ENCODE measurements around the gene NBEAL1.
A peak's percentile ranks its signal among the peaks of the same experiment; 100 is the strongest.
"Not testable (repeated sequence)": the region's sequence is repeated elsewhere in the genome, so short reads cannot be mapped to it uniquely, and the experiment has no call there.

NBEAL1 gene

DNA sequence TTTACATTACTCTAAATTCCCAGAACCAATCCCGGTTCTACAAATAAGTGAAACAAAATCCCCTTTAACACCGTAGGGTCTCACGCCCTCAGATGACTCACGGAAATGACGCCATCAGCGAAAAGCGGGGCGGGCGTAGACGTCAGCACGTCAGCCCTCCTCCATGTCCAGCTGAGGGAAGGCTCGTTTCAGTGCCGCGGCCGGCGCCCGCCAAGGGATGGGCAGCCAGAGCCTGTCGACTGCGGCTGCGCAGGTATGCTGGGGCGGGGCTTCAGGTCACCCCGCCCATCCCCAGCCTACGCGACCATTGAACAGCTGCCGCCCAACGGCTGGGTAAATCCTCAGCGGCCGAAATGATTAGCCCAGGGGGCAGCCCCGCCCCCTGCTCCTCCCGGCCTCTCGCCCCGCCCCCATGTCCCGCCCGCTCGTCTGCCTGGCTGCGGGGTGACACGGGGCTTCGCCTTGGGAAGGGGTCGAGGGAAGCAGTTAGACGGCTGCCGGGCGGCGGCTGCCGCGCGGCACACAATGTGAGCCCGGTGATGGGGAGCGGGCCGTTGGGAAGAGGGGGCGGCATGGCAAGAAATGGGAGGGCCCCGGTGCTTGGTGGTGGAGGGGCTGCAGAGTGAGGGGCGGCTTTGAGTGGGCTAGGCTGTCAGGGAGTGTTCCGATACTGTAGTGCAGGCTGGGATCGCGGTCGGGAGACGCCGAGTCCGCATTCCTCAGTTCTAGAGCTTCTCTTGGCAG lies at the start of gene NBEAL1:
TSS of gene NBEAL1 (plus strand) at position 420 of the 744 bp plus-strand sequence. CDS start 1,510 bp downstream, outside the sequence.
- peak; percentile 77 for DNase-seq

DNA sequence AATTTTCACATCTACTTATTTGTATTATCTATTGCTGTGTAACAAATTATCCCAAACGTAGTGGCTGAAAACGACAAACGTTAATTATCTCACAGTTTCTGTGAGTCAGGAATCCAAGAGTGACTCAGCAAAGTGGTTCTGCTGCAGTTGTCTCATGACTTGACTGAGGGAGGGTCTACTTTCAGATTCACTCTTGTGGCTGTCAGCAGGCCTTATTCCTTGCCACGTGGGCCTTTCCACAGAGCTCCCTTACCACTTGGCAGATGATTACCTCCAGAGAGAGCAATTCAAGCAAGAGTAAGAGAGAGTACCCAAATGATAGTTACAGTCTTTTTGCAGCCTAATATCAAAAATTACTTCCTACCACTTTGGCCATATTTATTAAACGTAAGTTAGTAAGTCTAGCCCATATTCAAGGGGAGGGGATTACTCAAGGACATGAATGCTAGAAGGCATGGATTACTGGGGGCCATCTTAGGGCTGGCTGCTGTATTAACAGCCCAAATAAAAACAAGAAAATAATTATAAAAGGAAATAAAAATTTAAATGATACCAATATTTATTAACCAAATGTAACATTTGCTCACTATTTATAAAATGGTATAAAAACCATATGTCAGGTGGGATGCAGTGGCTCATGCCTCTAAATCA lies 48.7 kb upstream of the NBEAL1 start:
- no peak for DNase-seq

DNA sequence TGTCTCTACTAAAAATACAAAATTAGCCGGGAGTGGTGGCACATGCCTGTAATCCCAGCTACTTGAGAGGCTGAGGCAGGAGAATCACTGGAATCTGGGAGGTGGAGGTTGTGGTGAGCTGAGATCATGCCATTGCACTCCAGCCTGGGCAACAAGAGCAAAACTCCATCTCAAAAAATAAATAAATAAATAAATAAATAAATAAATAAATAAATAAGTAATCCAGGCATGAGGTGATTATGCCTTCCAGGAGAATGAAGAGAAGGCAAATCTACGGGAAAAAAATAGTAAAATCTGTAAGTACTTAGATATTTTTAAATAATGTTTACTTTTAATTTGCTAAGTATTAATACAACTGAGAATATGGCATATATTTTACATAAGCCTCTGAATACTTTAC lies 45.3 kb upstream of the NBEAL1 start:
- DNase-seq = not testable (repeated sequence)

DNA sequence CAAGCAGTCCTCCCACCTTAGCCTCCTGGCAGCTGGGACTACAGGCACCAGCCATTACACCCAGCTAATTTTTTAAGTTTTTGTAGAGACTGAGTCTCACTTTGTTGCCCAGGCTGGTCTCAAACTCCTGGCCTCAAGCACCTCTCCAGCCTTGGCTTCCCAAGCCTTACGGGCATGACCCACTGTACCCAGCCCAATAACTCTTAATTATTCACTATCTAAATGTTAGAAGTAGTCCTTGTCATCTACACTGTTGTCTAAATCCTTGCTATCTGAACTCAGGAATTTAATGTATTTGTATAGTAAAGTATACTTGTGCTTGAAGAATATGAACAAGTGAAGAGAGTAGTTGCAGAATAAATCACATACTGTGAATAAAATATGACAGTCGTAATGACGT lies 37.9 kb upstream of the NBEAL1 start:
- DNase-seq = no peak

DNA sequence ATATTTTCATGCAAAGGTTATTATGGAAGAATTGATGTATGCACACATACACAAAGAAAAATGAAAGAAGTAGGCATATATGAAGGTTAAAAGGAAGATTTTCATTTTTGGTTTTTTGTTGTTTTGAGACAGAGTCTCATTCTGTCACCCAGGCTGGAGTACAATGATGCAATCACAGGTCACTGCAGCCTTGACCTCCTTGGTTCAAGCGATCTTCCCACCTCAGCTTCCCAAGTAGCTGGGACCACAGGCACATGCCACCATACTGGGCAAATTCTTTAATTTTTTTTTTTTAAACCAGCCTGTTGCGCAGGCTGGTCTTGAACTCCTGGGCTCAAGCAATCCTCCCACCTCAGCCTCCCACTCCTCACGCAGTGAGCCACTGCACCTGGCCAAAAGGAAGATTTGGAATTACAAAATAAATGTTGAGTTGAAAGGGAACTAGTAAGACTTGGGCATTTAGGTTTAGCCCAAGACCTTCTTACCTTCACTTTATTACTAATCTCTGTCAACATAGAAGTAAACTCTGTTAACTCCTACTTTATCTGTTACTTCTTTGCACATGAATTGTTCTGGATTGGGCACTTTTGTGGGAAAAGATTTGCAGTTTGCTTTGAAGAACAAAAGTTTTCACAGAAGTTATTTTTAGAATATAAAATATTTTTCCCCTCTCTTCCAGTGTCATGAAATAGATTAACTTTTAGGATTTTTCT lies 31.7 kb upstream of the NBEAL1 start:
- DNase-seq = no peak

DNA sequence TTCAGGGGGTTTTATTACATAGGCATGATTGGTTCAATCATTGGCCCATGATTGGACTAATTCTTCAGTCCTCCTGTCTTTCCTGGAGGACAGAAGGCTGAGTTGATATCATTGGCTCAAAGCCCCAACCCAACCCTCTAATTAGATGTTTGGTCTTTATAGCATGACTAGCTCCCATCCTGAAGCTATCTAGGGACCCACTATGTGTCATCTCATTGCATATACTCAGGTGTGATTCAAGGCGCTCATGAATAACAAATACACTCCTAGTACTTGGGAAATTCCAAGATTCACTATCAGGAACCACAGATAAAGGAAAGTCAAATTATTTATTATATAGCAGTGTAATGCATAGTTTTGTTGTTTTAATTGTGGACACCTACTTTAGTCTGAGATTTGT lies 24.9 kb upstream of the NBEAL1 start:
- no peak for DNase-seq

DNA sequence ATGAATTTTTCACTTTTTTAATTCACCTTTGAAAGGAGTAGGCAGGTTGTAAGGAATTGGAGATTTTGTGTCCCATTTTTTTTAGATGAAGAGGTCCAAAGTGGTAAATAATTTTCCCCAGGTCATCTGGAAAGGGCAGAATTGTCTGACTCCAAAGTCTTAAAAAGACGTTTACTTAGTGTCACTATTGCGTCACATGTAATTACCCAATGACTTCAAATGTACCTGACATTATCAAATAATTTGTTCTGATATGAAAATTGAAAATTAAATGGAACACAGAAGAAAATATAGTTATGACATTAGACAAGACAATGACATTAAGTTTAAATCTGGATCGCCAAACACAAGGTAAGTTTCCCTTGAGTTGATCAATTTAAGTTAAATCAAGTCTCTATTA lies 24.2 kb upstream of the NBEAL1 start:
- DNase-seq = no peak

DNA sequence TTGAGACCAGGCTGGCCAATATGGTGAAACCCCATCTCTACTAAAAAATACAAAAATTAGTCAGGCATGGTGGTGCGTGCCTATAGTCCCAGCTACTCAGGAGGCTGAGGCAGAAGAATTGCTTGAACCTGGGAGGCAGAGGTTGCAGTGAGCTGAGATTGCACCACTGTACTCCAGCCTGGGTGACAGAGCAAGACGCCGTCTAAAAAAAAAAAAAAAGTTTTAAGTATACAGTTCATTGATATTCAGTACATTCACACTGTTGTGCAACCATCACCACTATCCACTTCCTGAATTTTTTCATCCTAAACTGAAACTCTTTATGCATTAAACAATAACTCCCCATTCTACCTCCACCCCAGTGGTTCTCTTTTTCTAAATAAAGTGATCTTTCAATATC lies 17.6 kb upstream of the NBEAL1 start:
- DNase-seq = not testable (repeated sequence)

DNA sequence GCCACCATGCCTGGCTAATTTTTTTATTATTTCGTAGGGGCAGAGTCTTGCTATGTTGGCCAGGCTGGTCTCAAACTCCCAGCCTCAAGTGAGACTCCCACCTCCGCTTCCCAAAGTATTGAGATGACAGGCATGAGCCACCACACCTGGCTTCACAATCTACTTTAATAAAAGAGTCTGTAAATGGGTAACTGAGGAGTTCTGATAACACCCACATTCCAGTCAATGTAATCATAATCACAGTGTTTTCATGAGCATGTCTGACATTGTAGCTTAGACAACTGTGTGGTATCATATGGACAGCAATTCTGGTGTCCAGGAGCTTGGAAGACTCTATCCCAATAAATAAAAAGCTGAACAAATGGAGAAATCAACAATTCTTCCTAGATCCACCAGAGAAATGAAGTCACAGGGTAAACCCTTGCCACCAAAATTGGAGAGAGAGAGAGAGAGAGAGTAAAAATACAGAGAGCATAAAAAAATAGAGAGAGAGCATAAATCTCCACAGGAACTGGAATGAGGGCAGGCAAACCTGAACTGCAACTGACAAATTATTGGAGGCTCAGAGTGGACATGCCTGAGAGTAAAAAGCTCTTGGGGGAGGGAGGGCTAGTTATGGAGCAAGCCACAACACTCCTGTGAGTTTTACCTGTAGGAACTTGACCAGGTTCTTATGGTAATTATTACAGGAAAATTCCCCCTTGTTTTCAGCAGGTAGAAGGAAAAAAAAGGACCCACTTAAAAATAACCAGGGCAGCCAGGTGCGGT lies 12.4 kb upstream of the NBEAL1 start:
- no peak for DNase-seq

DNA sequence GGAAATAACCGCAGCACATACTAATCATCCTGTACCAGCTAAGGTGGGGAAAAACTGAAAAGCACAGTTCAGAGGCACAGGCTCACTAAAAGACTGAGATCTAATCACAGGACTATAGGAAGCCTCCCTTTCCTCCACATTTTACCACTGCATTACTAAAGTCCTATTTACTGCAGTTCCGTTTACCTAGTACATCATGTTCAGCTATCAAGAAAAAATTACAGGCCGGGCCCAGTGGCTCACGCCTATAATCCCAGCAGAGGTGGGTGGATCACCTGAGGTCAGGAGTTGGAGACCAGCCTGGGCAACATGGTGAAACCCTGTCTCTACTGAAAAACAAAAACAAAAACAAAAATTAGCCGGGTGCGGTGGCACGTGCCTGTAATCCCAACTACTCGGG lies 11.0 kb upstream of the NBEAL1 start:
- no peak for DNase-seq

DNA sequence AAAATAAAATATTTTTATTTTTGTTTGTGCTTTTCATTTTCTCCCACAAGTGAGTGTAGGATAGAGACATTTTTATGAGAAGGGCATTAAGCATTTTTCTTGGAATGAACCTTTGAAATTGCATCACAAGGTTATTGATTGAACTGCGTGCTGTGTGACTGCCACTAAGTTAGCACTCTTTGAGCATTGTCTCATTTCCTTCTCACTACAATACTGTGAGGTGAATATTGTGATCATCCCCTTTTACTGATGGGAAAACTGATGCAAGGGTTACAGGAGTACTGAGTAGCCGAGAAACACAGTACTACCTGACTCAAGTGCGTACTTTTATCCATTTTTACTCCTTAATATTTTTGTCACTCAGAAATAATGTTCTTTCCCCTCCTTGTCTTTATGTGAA lies 2.0 kb downstream of the NBEAL1 start:
- DNase-seq = no peak

DNA sequence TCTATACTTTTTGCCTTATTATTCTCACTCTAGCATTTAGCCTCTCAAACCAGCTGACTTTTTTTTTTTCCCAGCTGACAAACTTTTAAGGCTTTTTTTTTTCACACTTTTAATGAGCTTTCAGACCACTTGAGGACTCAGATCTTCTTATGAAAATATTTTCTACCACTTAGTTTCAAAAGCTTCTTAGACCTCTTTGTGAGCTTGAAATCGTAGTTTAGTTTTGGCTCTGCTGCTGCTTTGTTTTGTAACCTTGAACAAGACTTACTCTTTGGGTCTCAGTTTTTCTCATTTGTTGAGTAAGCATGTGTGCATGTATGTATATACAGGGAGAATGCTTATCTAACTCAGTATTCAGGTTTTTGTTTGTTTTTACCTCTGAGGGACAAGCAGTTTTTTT lies 3.5 kb downstream of the NBEAL1 start:
- no peak for DNase-seq

DNA sequence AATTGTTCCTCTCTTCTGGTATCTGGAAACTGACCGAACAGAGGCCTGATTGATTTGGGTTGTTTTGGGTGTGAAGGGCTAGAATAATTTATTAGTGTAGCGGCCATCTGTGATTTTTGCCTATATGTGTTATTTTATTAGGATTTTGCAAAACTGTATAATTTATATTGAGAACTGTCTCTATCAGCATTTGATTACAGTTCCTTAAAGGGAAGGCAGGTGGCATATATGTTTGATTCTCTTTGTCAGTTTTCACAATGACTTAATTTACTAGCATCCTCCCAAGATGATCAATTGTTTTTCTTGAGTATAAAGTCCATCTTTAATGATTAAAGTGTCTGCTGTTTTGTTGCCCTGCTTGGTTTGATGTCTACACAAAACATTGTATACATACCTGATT lies 4.5 kb downstream of the NBEAL1 start:
- DNase-seq = no peak

DNA sequence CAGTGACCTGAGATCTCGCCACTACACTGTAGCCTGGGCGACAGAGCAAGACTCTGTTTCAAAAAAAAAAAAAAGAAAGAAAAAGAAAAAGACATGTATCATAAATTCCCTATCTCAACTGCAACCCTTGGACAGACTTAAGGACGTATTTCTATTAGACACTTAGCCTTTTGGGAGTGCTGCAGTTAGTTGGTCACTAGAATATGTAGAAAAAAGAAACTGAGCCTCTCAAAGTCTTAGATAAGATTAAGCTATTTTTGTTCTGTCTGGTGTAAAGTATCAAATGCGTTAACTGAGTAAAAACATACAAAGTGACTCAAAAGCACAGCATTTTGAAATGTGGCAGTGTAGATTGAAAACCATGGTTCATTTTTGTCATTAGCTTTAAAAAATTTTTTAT lies 7.3 kb downstream of the NBEAL1 start:
- DNase-seq = no peak

DNA sequence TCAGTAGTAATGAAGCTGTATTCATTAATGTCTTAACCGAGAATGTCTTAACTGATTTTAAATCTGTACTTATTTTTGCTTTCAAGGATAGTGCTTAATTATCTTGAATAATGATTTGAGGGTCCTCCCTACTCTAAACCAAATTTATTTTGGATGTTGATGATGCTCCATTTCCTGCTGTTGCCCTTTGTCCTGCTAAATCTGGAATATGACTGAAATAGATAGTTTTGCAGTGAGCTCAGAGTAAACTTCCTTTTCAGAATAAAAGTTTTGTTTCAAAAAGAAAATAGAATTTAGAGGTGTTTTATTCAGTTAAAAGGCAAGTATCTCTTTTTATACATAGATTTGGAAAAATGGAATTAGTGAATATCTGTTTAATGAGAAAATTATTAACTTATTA lies 8.1 kb downstream of the NBEAL1 start:
- no peak for DNase-seq

DNA sequence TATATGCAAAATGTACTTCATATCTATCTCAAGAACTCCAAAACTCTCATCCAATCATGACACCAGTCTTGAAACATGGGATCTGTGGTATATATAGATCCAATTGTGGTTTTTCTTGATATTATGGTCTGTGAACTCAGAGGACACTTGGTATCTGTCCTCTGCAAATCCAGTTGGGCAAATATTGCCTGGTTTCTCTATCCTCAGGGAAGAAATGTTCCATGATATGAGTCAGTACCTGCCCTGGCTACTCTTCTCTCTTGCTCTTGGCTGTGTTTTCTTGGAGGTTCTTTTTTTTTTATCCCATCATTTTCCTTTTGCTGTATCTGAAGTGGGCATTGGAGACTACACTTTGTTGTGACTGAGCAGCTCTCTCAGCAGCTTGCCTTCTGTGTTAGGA lies 10.9 kb downstream of the NBEAL1 start:
- no peak for DNase-seq

DNA sequence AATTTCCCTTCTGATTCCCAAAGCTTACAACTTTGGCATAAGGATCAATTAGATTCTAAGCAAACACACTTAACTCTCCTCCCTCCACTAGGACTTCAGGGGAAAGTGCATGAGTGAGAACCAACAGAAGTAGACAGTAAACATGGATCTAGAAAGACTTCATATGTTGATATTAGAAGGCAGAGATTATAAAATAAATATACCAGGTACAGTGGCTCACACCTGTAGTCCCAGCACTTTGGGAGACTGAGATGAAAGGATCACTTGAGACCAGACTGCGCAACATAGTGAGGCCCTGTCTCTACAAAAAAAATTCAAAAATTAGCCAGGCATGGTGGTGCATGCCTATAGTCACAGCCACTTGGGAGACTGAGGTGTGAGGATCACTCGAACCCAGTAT lies 15.9 kb downstream of the NBEAL1 start:
- DNase-seq = no peak

DNA sequence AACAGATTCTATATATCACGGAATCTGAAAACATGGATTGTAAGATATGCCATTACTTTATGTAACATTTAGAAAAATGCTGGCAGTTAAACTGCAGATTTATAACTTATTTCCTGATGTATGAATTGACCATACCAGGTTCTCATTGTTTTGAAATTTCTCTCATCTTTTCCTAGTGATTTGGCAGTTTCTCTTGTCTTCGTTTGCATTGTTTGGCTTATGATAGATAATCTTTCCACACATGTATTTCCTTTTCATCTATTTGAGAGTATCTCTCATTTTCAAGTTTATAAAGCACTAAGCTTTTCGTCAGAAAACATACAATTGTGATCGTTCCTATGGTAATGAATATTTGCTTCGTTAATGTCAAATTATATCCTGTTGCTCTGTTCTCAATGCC lies 16.3 kb downstream of the NBEAL1 start:
- DNase-seq = no peak

DNA sequence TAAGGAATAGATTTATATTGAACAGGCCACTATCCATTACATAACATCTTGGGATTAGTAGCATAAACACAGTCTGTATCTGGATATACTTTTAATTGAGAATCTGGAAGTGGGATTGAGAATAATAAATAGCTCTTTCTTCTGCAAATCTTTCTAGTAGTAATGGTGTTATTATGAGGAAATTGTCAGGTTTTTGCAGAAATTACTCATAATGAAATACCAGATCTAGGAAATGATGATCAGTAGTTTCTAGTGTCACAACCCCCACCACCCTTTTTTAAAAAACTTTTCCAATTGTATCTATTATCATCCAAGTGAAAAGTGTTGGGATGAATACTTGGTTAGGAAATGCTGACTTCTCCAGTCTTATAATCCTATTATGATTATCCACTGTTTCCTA lies 18.7 kb downstream of the NBEAL1 start:
- no peak for DNase-seq

DNA sequence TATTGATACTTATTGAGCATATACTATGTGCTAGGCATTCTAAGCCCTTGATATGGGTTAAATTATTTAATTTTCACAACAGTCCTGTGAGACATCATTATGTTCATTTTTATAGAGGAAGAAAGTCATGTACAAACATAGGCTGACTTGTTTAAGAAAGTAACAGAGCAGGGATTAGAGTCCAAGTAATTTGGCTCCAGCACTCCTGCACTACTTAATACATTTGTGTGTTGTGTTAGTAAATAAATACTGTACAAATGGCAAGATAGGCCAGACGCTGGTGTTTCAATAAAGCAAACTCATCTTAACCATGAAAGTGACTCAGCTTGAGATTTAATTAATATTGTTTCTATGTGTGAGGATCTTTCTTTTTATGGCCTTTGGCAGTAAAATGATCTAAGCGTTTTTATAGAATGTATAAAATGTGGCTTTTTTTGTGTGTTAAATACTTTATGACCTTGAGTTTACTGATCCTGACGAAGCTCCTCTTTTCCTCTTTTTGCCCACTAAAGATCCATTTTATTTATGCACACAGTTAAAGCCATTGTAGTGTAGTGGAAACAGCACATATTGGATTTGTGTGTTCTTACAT lies 21.3 kb downstream of the NBEAL1 start:
- no peak for DNase-seq

DNA sequence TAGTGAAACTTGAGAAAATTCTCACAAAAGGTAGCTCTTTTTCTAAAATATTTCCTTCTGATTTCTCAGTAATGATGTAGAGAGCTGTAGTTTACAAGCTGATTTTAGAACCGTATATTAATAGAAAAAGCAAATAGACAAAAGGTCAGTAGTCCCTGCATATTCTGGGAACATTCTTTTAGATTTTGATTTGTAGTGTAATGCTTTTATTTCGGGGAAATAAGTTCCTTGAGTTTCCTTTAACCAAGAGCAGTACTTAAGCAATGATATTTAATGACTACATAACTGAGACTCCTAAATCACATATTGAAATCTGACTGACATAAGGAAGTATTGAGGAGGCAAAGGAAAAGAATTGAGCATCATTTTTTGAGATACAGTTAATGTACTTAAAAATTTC lies 22.4 kb downstream of the NBEAL1 start:
- no peak for DNase-seq

DNA sequence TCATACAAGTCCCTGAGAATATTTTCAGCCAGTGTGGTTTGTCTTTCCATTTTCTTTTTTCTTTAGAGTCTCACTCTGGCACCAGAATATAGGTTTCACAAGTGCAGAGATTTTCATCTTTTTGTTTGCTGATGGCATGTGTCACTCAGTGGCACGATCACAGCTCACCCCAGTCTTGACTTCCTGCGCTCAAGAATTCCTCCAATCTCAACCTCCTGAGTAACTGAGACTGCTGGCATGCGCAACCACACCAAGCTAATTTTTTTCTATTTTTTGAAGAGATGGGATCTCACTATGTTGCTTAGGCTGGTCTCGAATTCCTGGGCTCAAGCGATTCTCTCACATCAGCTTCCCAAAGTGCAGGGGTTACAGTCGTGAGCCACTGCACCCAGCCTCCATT lies 23.9 kb downstream of the NBEAL1 start:
- no peak for DNase-seq

DNA sequence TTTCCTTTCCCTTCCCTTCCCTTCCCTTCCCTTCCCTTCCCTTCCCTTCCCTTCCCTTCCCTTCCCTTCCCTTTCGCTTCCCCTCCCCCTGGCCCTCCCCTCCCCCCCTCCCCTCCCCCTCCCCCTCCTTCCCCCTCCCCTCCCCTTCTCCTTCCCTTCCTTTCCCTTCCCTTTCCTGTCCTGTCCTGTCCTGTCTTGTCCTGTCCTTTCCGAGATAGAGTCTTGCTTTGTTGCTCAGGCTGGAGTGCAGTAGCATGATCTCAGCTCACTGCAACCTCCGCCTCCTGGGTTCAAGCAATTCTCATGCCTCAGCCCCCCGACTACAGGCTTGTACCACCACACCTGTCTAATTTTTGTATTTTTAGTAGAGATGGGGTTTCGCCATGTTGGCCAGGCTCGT lies 24.5 kb downstream of the NBEAL1 start:
- not testable (repeated sequence) for DNase-seq

All from NCI-H2029 treated with DMSO at 0.1 percent for 48 hours (cell line).